AG04450 (cell line): ENCODE measurements around the gene TMEM203. TPM values are rescaled to one million over a fixed set of nuclear protein-coding genes. Genes with fewer than 3 reads are reported as not detected.

ENCODE experiments used
- CTCF ChIA-PET: fragments of 300-600, 350-600 bp; formaldehyde crosslinking; extraction: SDS; loops from one replicate; lab custom pipeline; 2022; ENCODE audit warnings: antibody characterized with exemption, inconsistent platforms; lab: Charles Lee
- POLR2A ChIA-PET: fragments of 350-600 bp; formaldehyde crosslinking; extraction: SDS; loops from one replicate; lab custom pipeline; 2021; ENCODE audit warnings: antibody characterized with exemption, inconsistent platforms; lab: Yijun Ruan, JAX
- DNase-seq: peaks from one replicate; pipeline ENCODE4 v3.0.0-alpha.2; 2011; ENCODE audit warnings: low read depth, low spot score
- H3K27ac ChIP-seq: one replicate; pipeline ENCODE4 v1.5.1; 2012; ENCODE audit warnings: low read depth, low read length, control low read depth
- H3K27me3 ChIP-seq: one replicate; pipeline ENCODE4 v1.6.0; 2012; ENCODE audit warnings: low read length; ENCODE audit not compliant: control insufficient read depth, insufficient read depth
- H3K4me3 ChIP-seq: 2 replicates; pipeline ENCODE4 v1.5.1; 2011; ENCODE audit warnings: mild to moderate bottlenecking, low read depth, low read length, control low read depth
- H3K9me3 ChIP-seq: 2 replicates; pipeline ENCODE4 v1.5.1; 2012; ENCODE audit warnings: low read length; ENCODE audit not compliant: control insufficient read depth, insufficient read depth
- CTCF ChIP-seq: IDR thresholded peaks from 2 replicates; pipeline ENCODE4 v1.5.1; 2011; ENCODE audit warnings: low read depth, low read length, control low read depth, inconsistent platforms
- polyA plus RNA-seq: library from polyadenylated mRNA; depleted of rRNA; stranded (reverse); fragments of >200 nt; gene quantifications from 2 replicates; pipeline ENCODE4 v1.2.3, GENCODE V29; 2011; rRNA removed
- small RNA-seq: library from RNA; depleted of rRNA; stranded (forward); fragments of <200 nt; gene quantifications from one replicate; pipeline ENCODE3, GENCODE V24; 2012; ENCODE audit warnings: low read depth; ENCODE audit not compliant: insufficient read length

Gene TMEM203
- polyA plus RNA-seq, 1 experiment = 50.2 TPM

- DNase-seq = no peak
- Histone ChIP-seq H3K27me3 (peaks cover 33% of the 10 kb centered on the region), H3K27ac (no peak overlapping the region), H3K9me3 (no peaks in the 10 kb centered on the region; the same call in 1 of the 2 replicates), H3K4me3 (no peak overlapping the region)
- ChIA-PET CTCF (no interaction called here), POLR2A (interaction anchor here (1.2 to 1.6 kb wide), 3 partner anchors 17 to 83 kb away, joined by 5 to 9 read pairs (median 7); partner anchors contain the start of genes ANAPC2, SSNA1 and TUBB4B)
- TF ChIP-seq CTCF = no peak
Measured at GRCh38 chr9:137157618-137158415, 47.6 kb downstream of the TMEM203 start.

GRCh38 chr9:137156567-137157375, 48.7 kb downstream of the TMEM203 start:
- Histone ChIP-seq H3K4me3 (peak overlapping the region; percentile 48), H3K27ac (no peak overlapping the region), H3K27me3 (peaks cover 27% of the 10 kb centered on the region), H3K9me3 (peaks cover 3% of the 10 kb centered on the region; the same call in 1 of the 2 replicates)
- DNase-seq = no peak
- TF ChIP-seq CTCF = no peak
- POLR2A ChIA-PET = interaction anchor here (0.7 to 1.6 kb wide), 5 partner anchors 18 to 320 kb away, joined by 3 to 9 read pairs (median 5); partner anchors contain the start of genes ANAPC2, SSNA1 and TUBB4B
- CTCF ChIA-PET = interaction anchor here (0.6 to 0.7 kb wide), 2 partner anchors 72 to 665 kb away, joined by 3 read pairs; no protein-coding TSS in a partner anchor

Small RNA genes within 50 kb of the gene (small RNA-seq; reads per million reads assigned to genes)
- gene MIR3621 = not detected

Other genes with a start within 250 kb of the TMEM203 start
- 7.8 and 9.6 TPM in 2 replicates for gene PTGDS, start 228.1 kb downstream of the TMEM203 start, polyA plus RNA-seq
- 1.5 TPM in 2 replicates for gene LCNL1, start 222.7 kb downstream of the TMEM203 start, polyA plus RNA-seq
- gene PAXX, start 213.2 kb downstream of the TMEM203 start, polyA plus RNA-seq = 6.0 and 6.7 TPM in 2 replicates
- 0.42 and 0.63 TPM in 2 replicates for gene CLIC3, start 209.1 kb downstream of the TMEM203 start, polyA plus RNA-seq
- gene ABCA2, start 177.4 kb downstream of the TMEM203 start, polyA plus RNA-seq = 4.7 and 8.8 TPM in 2 replicates
- not detected in 2 replicates for gene FUT7, start 173.6 kb downstream of the TMEM203 start, polyA plus RNA-seq
- gene NPDC1, start 159.5 kb downstream of the TMEM203 start, polyA plus RNA-seq = 8.9 and 16.5 TPM in 2 replicates
- not detected in 2 replicates for gene ENTPD2, start 151.6 kb downstream of the TMEM203 start, polyA plus RNA-seq
- 1.5 and 1.8 TPM in 2 replicates for gene SAPCD2, start 135.1 kb downstream of the TMEM203 start, polyA plus RNA-seq
- 5.1 and 6.3 TPM in 2 replicates for gene UAP1L1, start 128.1 kb downstream of the TMEM203 start, polyA plus RNA-seq
- 40.8 and 50.2 TPM in 2 replicates for gene MAN1B1, start 118.7 kb downstream of the TMEM203 start, polyA plus RNA-seq
- gene DPP7, start 90.9 kb downstream of the TMEM203 start, polyA plus RNA-seq = 30.6 and 52.6 TPM in 2 replicates
- gene GRIN1, start 66.5 kb downstream of the TMEM203 start, polyA plus RNA-seq = 0.04 TPM in 1 of 2 replicates, not detected in the other
- not detected in 2 replicates for gene LRRC26, start 35.6 kb downstream of the TMEM203 start, polyA plus RNA-seq
- not detected in 2 replicates for gene TMEM210, start 33.6 kb downstream of the TMEM203 start, polyA plus RNA-seq
- gene ANAPC2, start 17.1 kb downstream of the TMEM203 start, polyA plus RNA-seq = 12.1 and 14.6 TPM in 2 replicates
- 35.0 and 46.9 TPM in 2 replicates for gene SSNA1, start 17.0 kb downstream of the TMEM203 start, polyA plus RNA-seq
- gene TPRN, start 4.9 kb downstream of the TMEM203 start, polyA plus RNA-seq = 2.8 and 3.8 TPM in 2 replicates
- gene NDOR1, start 52 bp upstream of the TMEM203 start, polyA plus RNA-seq = 2.8 and 3.8 TPM in 2 replicates
- gene RNF208, start 16.6 kb upstream of the TMEM203 start, polyA plus RNA-seq = 0.17 and 0.45 TPM in 2 replicates
- gene CYSRT1, start 19.5 kb upstream of the TMEM203 start, polyA plus RNA-seq = 0.27 and 0.56 TPM in 2 replicates
- gene RNF224, start 21.9 kb upstream of the TMEM203 start, polyA plus RNA-seq = not detected in 2 replicates
- gene SLC34A3, start 25.3 kb upstream of the TMEM203 start, polyA plus RNA-seq = not detected in 2 replicates
- 223 and 262 TPM in 2 replicates for gene TUBB4B, start 35.6 kb upstream of the TMEM203 start, polyA plus RNA-seq
- not detected in 2 replicates for gene STPG3, start 45.6 kb upstream of the TMEM203 start, polyA plus RNA-seq
- 27.1 and 38.7 TPM in 2 replicates for gene NELFB, start 49.7 kb upstream of the TMEM203 start, polyA plus RNA-seq
- gene TOR4A, start 72.1 kb upstream of the TMEM203 start, polyA plus RNA-seq = 14.1 and 18.7 TPM in 2 replicates
- 0.17 and 0.22 TPM in 2 replicates for gene NRARP, start 96.6 kb upstream of the TMEM203 start, polyA plus RNA-seq
- 4.0 and 5.4 TPM in 2 replicates for gene EXD3, start 217.5 kb upstream of the TMEM203 start, polyA plus RNA-seq
- 0.06 and 0.09 TPM in 2 replicates for gene NOXA1, start 217.7 kb upstream of the TMEM203 start, polyA plus RNA-seq
- gene ENTPD8, start 235.7 kb upstream of the TMEM203 start, polyA plus RNA-seq = not detected in 2 replicates